Kidney (tissue), 14 donors: ENCODE data around the gene SLC1A2. TPM values are rescaled to one million over a fixed set of nuclear protein-coding genes. Genes with fewer than 3 reads are reported as not detected.

Experiments used
- DNase-seq, 5 donors: peaks; one replicate each; pipeline ENCODE4 v3.0.0-alpha.2; 2013 to 2020
- FAIRE-seq: peaks from 2 replicates; lab custom pipeline; 2012; peaks lifted over from hg19 to GRCh38; lab: Jason Lieb, UNC
- H3K27ac ChIP-seq, 2 donors: one replicate each; pipeline ENCODE4 v1.7.0; 2013; ENCODE audit warnings: low read depth in 2 of 2, low read length in 2 of 2, inconsistent platforms in 1 of 2
- H3K27me3 ChIP-seq: one replicate; pipeline ENCODE4 v1.7.1; 2013; ENCODE audit warnings: low read length, inconsistent platforms; ENCODE audit not compliant: control insufficient read depth, insufficient read depth
- H3K36me3 ChIP-seq, 3 donors: one replicate each; pipeline versions ENCODE4 v1.7.0 to v1.7.1; 2013; ENCODE audit warnings: low read length in 3 of 3, control low read depth in 1 of 3, inconsistent platforms in 1 of 3; ENCODE audit not compliant: insufficient read depth in 3 of 3, control insufficient read depth in 2 of 3
- H3K4me1 ChIP-seq, 3 donors: one replicate each; pipeline versions ENCODE4 v1.7.0 to v1.7.1; 2013; ENCODE audit warnings: low read length in 3 of 3, inconsistent platforms in 1 of 3, low read depth in 1 of 3; ENCODE audit not compliant: control insufficient read depth in 2 of 3, insufficient read depth in 2 of 3
- H3K4me3 ChIP-seq, 3 donors: one replicate each; pipeline versions ENCODE4 v1.7.0 to v1.8.1; 2013; ENCODE audit warnings: low read length in 3 of 3, control low read depth in 1 of 3, inconsistent platforms in 1 of 3
- H3K9ac ChIP-seq, 3 donors: one replicate each; pipeline versions ENCODE4 v1.7.0 to v1.7.1; 2013; ENCODE audit warnings: low read length in 3 of 3, control low read depth in 1 of 3, inconsistent platforms in 1 of 3
- H3K9me3 ChIP-seq, 3 donors: one replicate each; pipeline versions ENCODE4 v1.7.0 to v1.7.1; 2013; ENCODE audit warnings: low read length in 3 of 3, control low read depth in 1 of 3, inconsistent platforms in 1 of 3; ENCODE audit not compliant: control insufficient read depth in 2 of 3, insufficient read depth in 1 of 3
- intact Hi-C: fragments of 100-400 bp; cut with DNase I; formaldehyde crosslinking; loops from one replicate; pipeline ENCODE4 v1.11.1; 2022
- polyA plus RNA-seq: library from polyadenylated mRNA; stranded (reverse); fragments of 350-450 nt; fragmentation: Illumina TruSeq; extraction: RNeasy Lipid Tissue Mini Kit (QIAGEN cat#74804); gene quantifications from one replicate; pipeline ENCODE4 v1.2.3, GENCODE V29; 2014; ENCODE audit warnings: low read depth, low replicate concordance; ENCODE audit not compliant: insufficient read depth
- total RNA-seq: library from RNA; stranded (reverse); fragmentation: NEBNext Ultra II Directional; extraction: Animal tissue kit (Norgen Biotek cat#: 25700); gene quantifications from one replicate; pipeline ENCODE4 v1.2.1, GENCODE V29; 2021
- TF ChIP-seq, protein P1 (sequence below): IDR thresholded peaks from 3 replicates; pipeline ENCODE4 v1.5.1; 2012; ENCODE audit warnings: mild to moderate bottlenecking, moderate library complexity, borderline replicate concordance; ENCODE audit not compliant: insufficient read depth; ENCODE audit errors: extremely low read depth
- donor health status: control.
- donor health status: control.
- donor health status: control.
- donor health status: control.
- donor health status: control.
- donor health status: DM: yes; HTN: yes; CAD: no.
- donor health status: Normal renal cell carcinoma (clear cell type).

The SLC1A2 gene
- total and polyA plus RNA-seq, 2 donors from 2014 or later = 0.11 to 0.28 TPM

DNA sequence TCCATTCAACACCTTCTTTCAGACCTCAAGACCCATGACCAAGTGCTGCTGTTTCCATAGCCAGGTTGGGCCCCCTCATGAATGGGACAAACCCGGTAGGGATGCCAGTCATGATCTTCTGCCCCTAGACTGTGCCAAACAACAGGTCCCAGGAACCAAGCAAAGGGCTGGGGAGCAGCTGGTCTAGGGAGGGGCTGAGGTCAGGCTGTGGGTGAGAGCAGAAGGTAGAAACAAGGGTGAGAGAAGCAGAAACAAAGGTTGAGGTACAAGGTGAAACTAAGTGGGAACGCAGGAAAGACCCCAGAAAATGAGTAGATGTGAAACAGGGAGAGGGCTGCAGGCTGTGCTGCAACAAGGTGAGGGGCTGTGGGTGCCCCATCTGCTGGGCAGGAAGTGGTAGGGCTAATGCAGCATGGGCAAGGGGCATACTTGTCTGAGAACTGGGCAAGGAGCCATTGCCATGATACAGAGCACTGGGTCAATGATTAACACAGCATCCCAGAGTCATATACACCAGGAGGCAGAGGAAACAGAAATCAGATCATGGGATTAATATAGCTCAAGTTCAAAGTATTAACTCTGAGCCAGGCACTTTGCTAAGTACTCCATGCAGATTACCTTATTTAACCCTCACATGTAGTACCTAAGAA lies 45.9 kb downstream of the SLC1A2 start:
- Histone ChIP-seq H3K4me1 (no peaks in the 10 kb centered on the region), H3K36me3 (no peaks in the 10 kb centered on the region), H3K9ac (no peak overlapping the region), H3K9me3 (no peaks in the 10 kb centered on the region), H3K4me3 (no peak overlapping the region), H3K27me3 (no peaks in the 10 kb centered on the region), H3K27ac (no peak overlapping the region)
- intact Hi-C loops = no loop called here
- TF ChIP-seq, protein P1, sequence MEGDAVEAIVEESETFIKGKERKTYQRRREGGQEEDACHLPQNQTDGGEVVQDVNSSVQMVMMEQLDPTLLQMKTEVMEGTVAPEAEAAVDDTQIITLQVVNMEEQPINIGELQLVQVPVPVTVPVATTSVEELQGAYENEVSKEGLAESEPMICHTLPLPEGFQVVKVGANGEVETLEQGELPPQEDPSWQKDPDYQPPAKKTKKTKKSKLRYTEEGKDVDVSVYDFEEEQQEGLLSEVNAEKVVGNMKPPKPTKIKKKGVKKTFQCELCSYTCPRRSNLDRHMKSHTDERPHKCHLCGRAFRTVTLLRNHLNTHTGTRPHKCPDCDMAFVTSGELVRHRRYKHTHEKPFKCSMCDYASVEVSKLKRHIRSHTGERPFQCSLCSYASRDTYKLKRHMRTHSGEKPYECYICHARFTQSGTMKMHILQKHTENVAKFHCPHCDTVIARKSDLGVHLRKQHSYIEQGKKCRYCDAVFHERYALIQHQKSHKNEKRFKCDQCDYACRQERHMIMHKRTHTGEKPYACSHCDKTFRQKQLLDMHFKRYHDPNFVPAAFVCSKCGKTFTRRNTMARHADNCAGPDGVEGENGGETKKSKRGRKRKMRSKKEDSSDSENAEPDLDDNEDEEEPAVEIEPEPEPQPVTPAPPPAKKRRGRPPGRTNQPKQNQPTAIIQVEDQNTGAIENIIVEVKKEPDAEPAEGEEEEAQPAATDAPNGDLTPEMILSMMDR = no peak
- FAIRE-seq (no peak), DNase-seq (peak in 1 of 5 donors; percentile 29)

DNA sequence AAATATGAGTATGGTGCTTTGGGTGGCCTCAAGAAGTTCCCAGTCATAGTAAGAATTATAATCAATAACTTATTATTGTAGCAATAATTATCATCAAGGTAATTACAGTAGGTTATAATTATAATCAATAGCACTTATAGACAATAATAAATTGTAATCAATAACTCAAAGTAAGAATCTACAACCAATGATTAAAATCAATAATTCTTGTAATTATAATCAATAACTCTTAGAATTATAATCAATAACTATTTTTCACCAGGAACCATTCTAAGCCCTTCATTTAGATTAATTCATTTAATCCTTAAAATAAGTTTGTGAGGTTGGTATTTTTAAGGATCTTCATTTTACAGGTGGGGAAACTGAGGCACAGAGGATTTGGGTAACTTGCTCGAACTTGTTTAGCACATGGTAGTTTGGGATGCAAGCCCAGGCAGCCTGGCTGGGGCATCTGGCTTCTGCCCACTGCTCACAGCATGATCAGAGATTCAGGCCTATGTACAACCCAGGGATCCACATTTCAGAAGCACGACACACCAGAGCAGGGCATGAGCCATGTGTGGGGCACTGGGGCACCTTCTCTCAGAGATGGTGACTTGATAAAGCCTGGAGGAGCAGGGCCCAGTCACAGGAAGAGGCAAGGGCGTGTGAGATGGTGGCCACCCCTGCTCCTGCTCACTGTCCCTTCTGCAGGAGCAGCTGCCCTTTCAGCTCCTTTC lies 46.6 kb downstream of the SLC1A2 start:
- intact Hi-C loops = no loop called here
- no peaks in the 10 kb centered on the region for H3K36me3 ChIP-seq
- H3K4me1 ChIP-seq = no peaks in the 10 kb centered on the region
- TF ChIP-seq, protein P1 = no peak
- H3K27me3 ChIP-seq = no peaks in the 10 kb centered on the region
- H3K27ac ChIP-seq = no peak overlapping the region
- no peak overlapping the region for H3K4me3 ChIP-seq
- no peak overlapping the region for H3K9ac ChIP-seq
- no peak for FAIRE-seq
- no peaks in the 10 kb centered on the region for H3K9me3 ChIP-seq
- DNase-seq = no peak

DNA sequence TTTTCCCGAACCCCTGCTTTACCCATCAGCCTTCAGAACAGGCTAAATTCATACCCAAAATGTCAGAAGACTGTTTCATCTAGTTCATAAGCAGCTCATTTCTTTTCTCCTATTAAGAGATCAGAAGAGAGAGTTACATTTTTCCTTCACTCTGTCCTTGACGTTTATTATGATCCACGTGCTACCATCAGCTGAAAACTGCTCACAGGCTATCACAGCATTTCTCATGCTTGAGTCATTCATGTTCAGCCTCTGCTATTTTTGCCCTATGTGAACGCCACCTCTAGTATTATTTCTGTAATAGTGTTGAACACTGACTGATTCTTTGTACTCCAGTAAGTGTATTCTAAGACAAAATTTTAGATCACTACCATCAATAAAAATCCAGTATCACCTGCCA lies 51.9 kb downstream of the SLC1A2 start:
- no peak for FAIRE-seq
- intact Hi-C loops = no loop called here
- no peak overlapping the region for H3K27ac ChIP-seq

More for the DNA sequence above, 51.9 kb downstream of the SLC1A2 start:
- TF ChIP-seq, protein P1 = no peak
- Histone ChIP-seq H3K36me3 (no peaks in the 10 kb centered on the region), H3K9ac (no peak overlapping the region), H3K27me3 (no peaks in the 10 kb centered on the region), H3K4me1 (peaks cover 0 to 5% (median 0%) of the 10 kb centered on the region in 3 donors), H3K4me3 (no peak overlapping the region), H3K9me3 (no peaks in the 10 kb centered on the region)
- no peak for DNase-seq
